Activated gamma-delta T cell (primary cell): ENCODE results near the gene IGFL2.
"Not testable (repeated sequence)": the region's sequence is repeated elsewhere in the genome, so short reads cannot be mapped to it uniquely, and the experiment has no call there.

Source experiments
- DNase-seq: peaks from one replicate; lab custom pipeline; 2025; lab: John Stamatoyannopoulos, UW
- total RNA-seq, 2 donors: gene quantifications; one replicate each; lab custom pipeline; 2026; lab: John Stamatoyannopoulos, UW

The IGFL2 gene
- total RNA-seq, result 0 reads per million in 2 donors

- DNase-seq, result no peak
Measured at GRCh38 chr19:46147791-46148288, at the start of gene IGFL2. TSS of gene IGFL2 (plus strand) at chr19:46148238. CDS start at chr19:46148279, 41 bp downstream.

- no peak for DNase-seq
Measured at GRCh38 chr19:46100344-46100743, 47.7 kb upstream of the IGFL2 start.

- DNase-seq, result no peak
Measured at GRCh38 chr19:46101293-46101692, 46.7 kb upstream of the IGFL2 start.

GRCh38 chr19:46102333-46102732, 45.7 kb upstream of the IGFL2 start:
- DNase-seq, result not testable (repeated sequence)

- DNase-seq, result no peak
Measured at GRCh38 chr19:46107371-46107770, 40.7 kb upstream of the IGFL2 start.

GRCh38 chr19:46109876-46110275, 38.2 kb upstream of the IGFL2 start:
- no peak for DNase-seq

GRCh38 chr19:46111376-46111775, 36.7 kb upstream of the IGFL2 start:
- no peak for DNase-seq

- no peak for DNase-seq
Measured at GRCh38 chr19:46112527-46112926, 35.5 kb upstream of the IGFL2 start.

- DNase-seq, result no peak
Measured at GRCh38 chr19:46113726-46114125, 34.3 kb upstream of the IGFL2 start.

- DNase-seq, result no peak
Measured at GRCh38 chr19:46115396-46116106, 32.5 kb upstream of the IGFL2 start.

- no peak for DNase-seq
Measured at GRCh38 chr19:46116121-46116520, 31.9 kb upstream of the IGFL2 start.

GRCh38 chr19:46118136-46118535, 29.9 kb upstream of the IGFL2 start:
- DNase-seq, result no peak

GRCh38 chr19:46124638-46125115, 23.4 kb upstream of the IGFL2 start, which contains the start of gene IGFL3:
TSS of gene IGFL3 (minus strand) at chr19:46124688. CDS start at chr19:46124649, 39 bp downstream.
- DNase-seq, result no peak

GRCh38 chr19:46125447-46125846, 22.6 kb upstream of the IGFL2 start:
- no peak for DNase-seq

- no peak for DNase-seq
Measured at GRCh38 chr19:46126086-46126580, 21.9 kb upstream of the IGFL2 start.

- no peak for DNase-seq
Measured at GRCh38 chr19:46131485-46132143, 16.4 kb upstream of the IGFL2 start.

GRCh38 chr19:46132508-46133100, 15.4 kb upstream of the IGFL2 start:
- no peak for DNase-seq

- no peak for DNase-seq
Measured at GRCh38 chr19:46133101-46133627, 14.9 kb upstream of the IGFL2 start.

- DNase-seq, result no peak
Measured at GRCh38 chr19:46133777-46134241, 14.2 kb upstream of the IGFL2 start.

GRCh38 chr19:46134527-46134926, 13.5 kb upstream of the IGFL2 start:
- no peak for DNase-seq

- no peak for DNase-seq
Measured at GRCh38 chr19:46137915-46138473, 10.0 kb upstream of the IGFL2 start.

- no peak for DNase-seq
Measured at GRCh38 chr19:46141421-46141820, 6.6 kb upstream of the IGFL2 start.
